Mammary epithelial cell (primary cell): ENCODE results near the gene GSC2.

Source experiments
- CTCF ChIP-seq, 2 donors: IDR thresholded peaks in 1 of 2; conservative IDR thresholded peaks in 1 of 2; 2 replicates each; pipeline ENCODE4 v1.5.1; 2011 to 2012; ENCODE audit warnings: inconsistent platforms in 2 of 2, low read length in 2 of 2, mild to moderate bottlenecking in 2 of 2, control low read depth in 1 of 2, low read depth in 1 of 2; ENCODE audit not compliant: insufficient read depth in 1 of 2; ENCODE audit errors: extremely low read depth in 1 of 2
- EZH2 ChIP-seq: IDR thresholded peaks from 2 replicates; pipeline ENCODE4 v1.6.1; 2012; ENCODE audit warnings: low read length, inconsistent platforms, borderline replicate concordance

GRCh38 chr22:19108807-19109197 is 41.3 kb downstream of the GSC2 start:
- TF ChIP-seq CTCF (conservative IDR thresholded peaks at IDR 0.05 in 1 of 2, IDR thresholded peaks at IDR 0.05 in 1 of 2; ENCODE audit: extremely low read depth in 1 of 2, insufficient read depth in 1 of 2, low read depth in 1 of 2, low read length in 2 of 2) (no peak), EZH2 (no peak)
